Astrocyte (in vitro differentiated cells and primary cell): ENCODE measurements around the gene KIF18B. TPM values are rescaled to one million over a fixed set of nuclear protein-coding genes. Genes with fewer than 3 reads are reported as not detected.
A peak's percentile ranks its signal among the peaks of the same experiment; 100 is the strongest.

ENCODE experiments used
- DNase-seq: peaks from one replicate; pipeline ENCODE4 v3.0.0-alpha.2; 2010; ENCODE audit warnings: low read depth
- FAIRE-seq: peaks from 2 replicates; lab custom pipeline; 2011; peaks lifted over from hg19 to GRCh38; lab: Jason Lieb, UNC
- H2AFZ ChIP-seq: 2 replicates; pipeline ENCODE4 v1.6.0; 2012; ENCODE audit warnings: low read depth, low read length, inconsistent platforms
- H3K27ac ChIP-seq: 2 replicates; pipeline ENCODE4 v1.5.1; 2011; ENCODE audit warnings: low read depth, low read length, inconsistent platforms
- H3K27me3 ChIP-seq: 2 replicates; pipeline ENCODE4 v1.6.0; 2011; ENCODE audit warnings: low read length, inconsistent platforms; ENCODE audit not compliant: insufficient read depth
- H3K36me3 ChIP-seq: 2 replicates; pipeline ENCODE4 v1.5.1; 2011; ENCODE audit warnings: low read length, inconsistent platforms; ENCODE audit not compliant: insufficient read depth
- H3K4me1 ChIP-seq: 2 replicates; pipeline ENCODE4 v1.5.1; 2011; ENCODE audit warnings: low read length, inconsistent platforms; ENCODE audit not compliant: insufficient read depth
- H3K4me2 ChIP-seq: 2 replicates; pipeline ENCODE4 v1.6.0; 2012; ENCODE audit warnings: low read length, inconsistent platforms
- H3K4me3 ChIP-seq: 2 replicates; pipeline ENCODE4 v1.5.1; 2011; ENCODE audit warnings: low read depth, mild to moderate bottlenecking, low read length, inconsistent platforms; ENCODE audit not compliant: insufficient read depth
- H3K79me2 ChIP-seq: 2 replicates; pipeline ENCODE4 v1.6.0; 2012; ENCODE audit warnings: mild to moderate bottlenecking, low read length, inconsistent platforms; ENCODE audit not compliant: insufficient read depth
- H3K9ac ChIP-seq: 2 replicates; pipeline ENCODE4 v1.6.0; 2012; ENCODE audit warnings: mild to moderate bottlenecking, low read length, inconsistent platforms
- H3K9me3 ChIP-seq: 2 replicates; pipeline ENCODE4 v1.5.1; 2012; ENCODE audit warnings: low read depth, mild to moderate bottlenecking, low read length, inconsistent platforms; ENCODE audit not compliant: insufficient read depth
- H4K20me1 ChIP-seq: 2 replicates; pipeline ENCODE4 v1.6.0; 2012; ENCODE audit warnings: low read length, inconsistent platforms; ENCODE audit not compliant: insufficient read depth
- H3K27ac Mint-ChIP-seq: one replicate; pipeline ENCODE4 v1.8.0; 2021; ENCODE audit warnings: mild to moderate bottlenecking, mixed read lengths; ENCODE audit not compliant: unreplicated experiment
- H3K27me3 Mint-ChIP-seq: one replicate; pipeline ENCODE4 v1.8.0; 2021; ENCODE audit warnings: low read depth, mixed read lengths; ENCODE audit not compliant: unreplicated experiment
- H3K36me3 Mint-ChIP-seq: one replicate; pipeline ENCODE4 v1.8.0; 2021; ENCODE audit warnings: low read depth, mixed read lengths; ENCODE audit not compliant: unreplicated experiment
- H3K4me1 Mint-ChIP-seq: one replicate; pipeline ENCODE4 v1.8.0; 2021; ENCODE audit warnings: low read depth, mixed read lengths; ENCODE audit not compliant: unreplicated experiment
- H3K4me3 Mint-ChIP-seq: one replicate; pipeline ENCODE4 v1.8.0; 2021; ENCODE audit warnings: mild to moderate bottlenecking, moderate library complexity, mixed read lengths; ENCODE audit not compliant: unreplicated experiment
- H3K9me3 Mint-ChIP-seq: one replicate; pipeline ENCODE4 v1.8.0; 2021; ENCODE audit warnings: mild to moderate bottlenecking, mixed read lengths; ENCODE audit not compliant: unreplicated experiment
- CTCF ChIP-seq: IDR thresholded peaks from 2 replicates; pipeline ENCODE4 v1.5.1; 2011; ENCODE audit warnings: low read depth, mild to moderate bottlenecking, inconsistent platforms, low read length, moderate library complexity; ENCODE audit not compliant: insufficient read depth
- EZH2 ChIP-seq: IDR thresholded peaks from 2 replicates; pipeline ENCODE4 v1.6.1; 2012; ENCODE audit warnings: mild to moderate bottlenecking, low read length, inconsistent platforms; ENCODE audit not compliant: insufficient read depth
- total RNA-seq: library from RNA; stranded (reverse); gene quantifications from 2 replicates; pipeline ENCODE4 v1.2.1, GENCODE V29; 2021

KIF18B gene
- total RNA-seq, 1 donor from 2014 or later = 1.8 TPM

- H3K4me1 ChIP-seq = peaks cover 11% of the 10 kb centered on the region
- Mint-ChIP-seq H3K27ac (no peak overlapping the region), H3K27me3 (no peaks in the 10 kb centered on the region), H3K4me3 (no peak overlapping the region), H3K36me3 (no peaks in the 10 kb centered on the region), H3K4me1 (peaks cover 2% of the 10 kb centered on the region), H3K9me3 (peaks cover 5% of the 10 kb centered on the region)
- peaks cover 99% of the 10 kb centered on the region for H3K79me2 ChIP-seq
- FAIRE-seq (no peak), DNase-seq (no peak)
- H2AFZ ChIP-seq = no peak overlapping the region
- TF ChIP-seq EZH2 (no peak), CTCF (no peak)
- H3K36me3 ChIP-seq = no peaks in the 10 kb centered on the region
- no peaks in the 10 kb centered on the region for H3K9me3 ChIP-seq
- no peak overlapping the region for H3K4me3 ChIP-seq
- no peak overlapping the region for H3K4me2 ChIP-seq
- H3K27ac ChIP-seq = no peak overlapping the region
- H3K27me3 ChIP-seq = no peaks in the 10 kb centered on the region
- H3K9ac ChIP-seq = no peak overlapping the region
- H4K20me1 ChIP-seq = peaks cover 3% of the 10 kb centered on the region
Measured at GRCh38 chr17:44942456-44942855, 5.1 kb downstream of the KIF18B start.

GRCh38 chr17:44941712-44942331, 5.8 kb downstream of the KIF18B start:
- no peaks in the 10 kb centered on the region for H3K27me3 ChIP-seq
- H3K4me1 Mint-ChIP-seq = peaks cover 2% of the 10 kb centered on the region
- FAIRE-seq (no peak), DNase-seq (no peak)
- H3K9me3 ChIP-seq = no peaks in the 10 kb centered on the region
- H2AFZ ChIP-seq = peak overlapping the region; percentile 39
- peaks cover 99% of the 10 kb centered on the region for H3K79me2 ChIP-seq
- peaks cover 3% of the 10 kb centered on the region for H4K20me1 ChIP-seq
- H3K36me3 Mint-ChIP-seq = no peaks in the 10 kb centered on the region
- H3K27ac ChIP-seq = no peak overlapping the region
- H3K9ac ChIP-seq = no peak overlapping the region
- H3K4me3 ChIP-seq = no peak overlapping the region
- H3K36me3 ChIP-seq = no peaks in the 10 kb centered on the region
- TF ChIP-seq CTCF (no peak), EZH2 (no peak)
- H3K4me1 ChIP-seq = peaks cover 11% of the 10 kb centered on the region
- peaks cover 5% of the 10 kb centered on the region for H3K9me3 Mint-ChIP-seq
- H3K27me3 Mint-ChIP-seq = no peaks in the 10 kb centered on the region
- peak overlapping the region; percentile 27 for H3K4me2 ChIP-seq
- H3K27ac Mint-ChIP-seq = no peak overlapping the region
- no peak overlapping the region for H3K4me3 Mint-ChIP-seq

- peak overlapping the region; percentile 38 for H3K4me2 ChIP-seq
- DNase-seq (no peak), FAIRE-seq (no peak)
- H3K9ac ChIP-seq = no peak overlapping the region
- H3K36me3 ChIP-seq = peaks cover 2% of the 10 kb centered on the region
- no peaks in the 10 kb centered on the region for H3K9me3 ChIP-seq
- Mint-ChIP-seq H3K4me3 (no peak overlapping the region), H3K36me3 (no peaks in the 10 kb centered on the region), H3K4me1 (peaks cover 2% of the 10 kb centered on the region), H3K27me3 (no peaks in the 10 kb centered on the region), H3K27ac (no peak overlapping the region), H3K9me3 (peaks cover 5% of the 10 kb centered on the region)
- H3K4me3 ChIP-seq = no peak overlapping the region
- peaks cover 11% of the 10 kb centered on the region for H3K4me1 ChIP-seq
- TF ChIP-seq CTCF (no peak), EZH2 (no peak)
- no peaks in the 10 kb centered on the region for H3K27me3 ChIP-seq
- H3K79me2 ChIP-seq = peaks cover 95% of the 10 kb centered on the region
- peaks cover 3% of the 10 kb centered on the region for H4K20me1 ChIP-seq
- H3K27ac ChIP-seq = no peak overlapping the region
- no peak overlapping the region for H2AFZ ChIP-seq
Measured at GRCh38 chr17:44940768-44941167, 6.8 kb downstream of the KIF18B start.
